ENCODE results near the gene DYNC1I1. TPM values are rescaled to one million over a fixed set of nuclear protein-coding genes. Genes with fewer than 3 reads are reported as not detected.

Gene DYNC1I1
- total RNA-seq, 1 experiment from 2014 or later = not detected

DNA sequence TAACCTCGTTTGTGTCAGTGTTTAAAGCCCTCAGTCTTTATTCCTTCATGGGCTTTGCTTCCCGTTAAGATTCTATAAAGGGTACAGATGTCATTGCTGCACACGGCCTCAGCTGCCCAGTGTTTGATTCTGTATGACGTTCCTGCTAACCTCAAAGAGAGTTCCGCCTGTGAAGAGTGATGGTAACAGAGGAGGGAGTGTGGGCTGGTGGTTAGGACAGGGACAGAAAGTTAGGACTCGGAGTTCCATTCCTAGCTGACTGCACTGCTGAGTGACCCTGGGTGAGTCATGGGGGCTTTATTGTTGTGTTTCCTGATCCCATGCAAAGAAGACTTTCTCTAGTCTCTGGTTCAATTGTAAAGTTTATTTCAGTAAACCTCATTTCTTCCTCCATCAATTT, 227.1 kb downstream of the DYNC1I1 start:
- TF ChIP-seq, protein P1, sequence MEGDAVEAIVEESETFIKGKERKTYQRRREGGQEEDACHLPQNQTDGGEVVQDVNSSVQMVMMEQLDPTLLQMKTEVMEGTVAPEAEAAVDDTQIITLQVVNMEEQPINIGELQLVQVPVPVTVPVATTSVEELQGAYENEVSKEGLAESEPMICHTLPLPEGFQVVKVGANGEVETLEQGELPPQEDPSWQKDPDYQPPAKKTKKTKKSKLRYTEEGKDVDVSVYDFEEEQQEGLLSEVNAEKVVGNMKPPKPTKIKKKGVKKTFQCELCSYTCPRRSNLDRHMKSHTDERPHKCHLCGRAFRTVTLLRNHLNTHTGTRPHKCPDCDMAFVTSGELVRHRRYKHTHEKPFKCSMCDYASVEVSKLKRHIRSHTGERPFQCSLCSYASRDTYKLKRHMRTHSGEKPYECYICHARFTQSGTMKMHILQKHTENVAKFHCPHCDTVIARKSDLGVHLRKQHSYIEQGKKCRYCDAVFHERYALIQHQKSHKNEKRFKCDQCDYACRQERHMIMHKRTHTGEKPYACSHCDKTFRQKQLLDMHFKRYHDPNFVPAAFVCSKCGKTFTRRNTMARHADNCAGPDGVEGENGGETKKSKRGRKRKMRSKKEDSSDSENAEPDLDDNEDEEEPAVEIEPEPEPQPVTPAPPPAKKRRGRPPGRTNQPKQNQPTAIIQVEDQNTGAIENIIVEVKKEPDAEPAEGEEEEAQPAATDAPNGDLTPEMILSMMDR (conservative IDR thresholded peaks at IDR 0.05) = no peak
- TF ChIP-seq EZH2 (IDR thresholded peaks at IDR 0.05; ENCODE audit: low read depth) = no peak
- Histone ChIP-seq H2AFZ (no peak overlapping the region), H3K4me1 (replicated peaks; ENCODE audit: insufficient read depth) (no peaks in the 10 kb centered on the region), H3K4me2 (no peak overlapping the region), H3K9me3 (ENCODE audit: insufficient read depth, low read depth) (no peaks in the 10 kb centered on the region), H4K20me1 (ENCODE audit: insufficient read depth) (no peaks in the 10 kb centered on the region; the same call in 1 of the 2 replicates), H3K36me3 (ENCODE audit: low read depth) (no peaks in the 10 kb centered on the region), H3K9me2 (ENCODE audit: insufficient read depth) (no peaks in the 10 kb centered on the region; the same call in 1 of the 2 replicates), H3K79me2 (ENCODE audit: low read depth) (no peaks in the 10 kb centered on the region), H3K4me3 (no peak overlapping the region), H3K27ac (no peak overlapping the region), H3K27me3 (ENCODE audit: insufficient read depth, low read depth) (no peaks in the 10 kb centered on the region), H3F3A (ENCODE audit: insufficient read depth, low read depth) (no peaks in the 10 kb centered on the region)
- ChIA-PET CTCF (no interaction called here), POLR2A (ENCODE audit: unreplicated experiment) (no interaction called here)
- intact Hi-C loops (cut with micrococcal nuclease; ENCODE audit: unreplicated experiment) = no loop called here
- BruUV-seq (replicated peaks) = no TSS peak
- DNase-seq = no peak

- H4K20me1 ChIP-seq (ENCODE audit: insufficient read depth) = no peaks in the 10 kb centered on the region; the same call in 1 of the 2 replicates
- H3K27me3 ChIP-seq (ENCODE audit: insufficient read depth, low read depth) = no peaks in the 10 kb centered on the region
- no peak overlapping the region for H3K27ac ChIP-seq
These were observed 232.2 kb downstream of the DYNC1I1 start for GRCh38 chr7:96004578-96004977.

DNA sequence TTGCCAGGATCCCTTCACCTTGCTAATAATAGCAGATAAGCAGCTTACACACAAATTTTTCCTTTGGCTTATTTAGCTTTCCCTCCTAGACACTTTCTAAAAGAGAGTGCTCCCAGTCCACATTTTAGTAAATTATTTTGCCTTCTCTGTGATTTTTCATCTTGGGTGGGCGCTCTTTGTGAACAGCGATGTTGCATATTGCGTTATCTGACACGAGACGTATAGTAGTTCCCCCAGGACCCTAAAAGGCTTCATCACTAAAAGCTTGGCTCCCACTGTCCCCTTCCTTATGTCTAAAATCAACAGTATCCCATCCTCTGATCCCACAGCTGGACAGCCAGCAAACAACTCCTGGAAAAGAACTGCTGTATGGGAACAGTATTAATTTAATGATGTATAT, 232.9 kb downstream of the DYNC1I1 start:
- no peak overlapping the region for H3K27ac ChIP-seq
- H3K36me3 ChIP-seq (ENCODE audit: low read depth) = no peaks in the 10 kb centered on the region
- ChIA-PET POLR2A (ENCODE audit: unreplicated experiment) (no interaction called here), CTCF (no interaction called here)
- H2AFZ ChIP-seq = no peak overlapping the region
- no peaks in the 10 kb centered on the region; the same call in 1 of the 2 replicates for H3K9me2 ChIP-seq (ENCODE audit: insufficient read depth)
- no peaks in the 10 kb centered on the region for H3K4me1 ChIP-seq (replicated peaks; ENCODE audit: insufficient read depth)
- no peaks in the 10 kb centered on the region; the same call in 1 of the 2 replicates for H4K20me1 ChIP-seq (ENCODE audit: insufficient read depth)
- intact Hi-C loops (cut with micrococcal nuclease; ENCODE audit: unreplicated experiment) = no loop called here
- H3K4me3 ChIP-seq = no peak overlapping the region
- BruUV-seq (replicated peaks) = no TSS peak
- no peaks in the 10 kb centered on the region for H3K79me2 ChIP-seq (ENCODE audit: low read depth)
- TF ChIP-seq, protein P1 (conservative IDR thresholded peaks at IDR 0.05) = no peak
- TF ChIP-seq EZH2 (IDR thresholded peaks at IDR 0.05; ENCODE audit: low read depth) = no peak
- H3F3A ChIP-seq (ENCODE audit: insufficient read depth, low read depth) = no peaks in the 10 kb centered on the region
- H3K9me3 ChIP-seq (ENCODE audit: insufficient read depth, low read depth) = no peaks in the 10 kb centered on the region
- H3K4me2 ChIP-seq = no peak overlapping the region
- DNase-seq = no peak
- no peaks in the 10 kb centered on the region for H3K27me3 ChIP-seq (ENCODE audit: insufficient read depth, low read depth)

More at GRCh38 chr7:96004578-96004977, 232.2 kb downstream of the DYNC1I1 start:
- no peak overlapping the region for H3K4me2 ChIP-seq
- no peak overlapping the region for H2AFZ ChIP-seq
- no peak overlapping the region for H3K4me3 ChIP-seq
- no peaks in the 10 kb centered on the region; the same call in 1 of the 2 replicates for H3K9me2 ChIP-seq (ENCODE audit: insufficient read depth)
- H3K9me3 ChIP-seq (ENCODE audit: insufficient read depth, low read depth) = no peaks in the 10 kb centered on the region
- no peaks in the 10 kb centered on the region for H3F3A ChIP-seq (ENCODE audit: insufficient read depth, low read depth)
- CTCF ChIA-PET = no interaction called here
- POLR2A ChIA-PET (ENCODE audit: unreplicated experiment) = no interaction called here
- H3K36me3 ChIP-seq (ENCODE audit: low read depth) = no peaks in the 10 kb centered on the region
- no peaks in the 10 kb centered on the region for H3K4me1 ChIP-seq (replicated peaks; ENCODE audit: insufficient read depth)
- no TSS peak for BruUV-seq (replicated peaks)
- TF ChIP-seq, protein P1 (conservative IDR thresholded peaks at IDR 0.05) = no peak
- no peak for TF ChIP-seq EZH2 (IDR thresholded peaks at IDR 0.05; ENCODE audit: low read depth)
- intact Hi-C loops (cut with micrococcal nuclease; ENCODE audit: unreplicated experiment) = no loop called here
- DNase-seq = no peak
- no peaks in the 10 kb centered on the region for H3K79me2 ChIP-seq (ENCODE audit: low read depth)
